GM12874 (cell line): ENCODE measurements around the gene WWC1.

ENCODE experiments used
- CTCF ChIP-seq: IDR thresholded peaks from 2 replicates; pipeline ENCODE4 v1.5.1; 2011; ENCODE audit warnings: low read depth, mild to moderate bottlenecking, control low read depth, low read length, moderate library complexity; ENCODE audit not compliant: insufficient read depth

Gene WWC1

GRCh38 chr5:168372356-168372946 is 81.0 kb downstream of the WWC1 start:
- TF ChIP-seq CTCF = no peak

GRCh38 chr5:168374532-168374931 is 83.1 kb downstream of the WWC1 start:
- no peak for TF ChIP-seq CTCF

- TF ChIP-seq CTCF = no peak
Measured at GRCh38 chr5:168375214-168375613, 83.8 kb downstream of the WWC1 start.

GRCh38 chr5:168377525-168377924 is 86.1 kb downstream of the WWC1 start:
- TF ChIP-seq CTCF = no peak

- no peak for TF ChIP-seq CTCF
Measured at GRCh38 chr5:168378741-168379140, 87.3 kb downstream of the WWC1 start.

- no peak for TF ChIP-seq CTCF
Measured at GRCh38 chr5:168382421-168382820, 91.0 kb downstream of the WWC1 start.

- TF ChIP-seq CTCF = no peak
Measured at GRCh38 chr5:168390491-168390890, 99.0 kb downstream of the WWC1 start.
